K562 (cell line): ENCODE measurements around the gene KLC3.

Experiments used
- EGR1 ChIP-seq: fragments of 450-650 bp; conservative IDR thresholded peaks from 2 replicates; pipeline ENCODE4 v1.6.1; 2017; ENCODE audit warnings: mild to moderate bottlenecking
- FOSL1 ChIP-seq: fragments of 200-800 bp; sonication (Bioruptor generic); conservative IDR thresholded peaks from 2 replicates; pipeline ENCODE4 v1.6.1; 2016; ENCODE audit warnings: missing genetic modification characterization, missing compliant biosample characterization
- POLR2A ChIP-seq: fragments of 450-650 bp; conservative IDR thresholded peaks from 2 replicates; pipeline ENCODE4 v1.6.1; 2016
- RFX5 ChIP-seq: IDR thresholded peaks from 2 replicates; pipeline ENCODE4 v1.6.1; 2011; ENCODE audit warnings: low read depth, mild to moderate bottlenecking, improper control_type of control experiment, low read length
- TAF15 ChIP-seq: fragments of 200-400 bp; formaldehyde crosslinking; IDR thresholded peaks from 2 replicates; pipeline ENCODE4 v1.6.1; 2017; ENCODE audit warnings: mild to moderate bottlenecking, low read depth, low read length, moderate library complexity
- TEAD4 ChIP-seq, 2 experiments: sonication (generic) in 1 of 2; formaldehyde crosslinking in 1 of 2; IDR thresholded peaks; 2 replicates each; pipeline versions ENCODE4 v1.6.1 to v1.8.0; 2012 to 2022; ENCODE audit warnings: borderline replicate concordance in 1 of 2, inconsistent platforms in 1 of 2, low read length in 1 of 2, mild to moderate bottlenecking in 1 of 2, missing genetic modification reagents in 1 of 2
- ZFP1 ChIP-seq: fragments of 450-650 bp; formaldehyde crosslinking; IDR thresholded peaks from 2 replicates; pipeline ENCODE4 v1.4.0; 2020; ENCODE audit warnings: mild to moderate bottlenecking, mixed read lengths
- ZNF311 ChIP-seq: fragments of 250-450 bp; sonication (Bioruptor Pico); IDR thresholded peaks from 2 replicates; pipeline ENCODE4 v1.4.0; 2020; ENCODE audit warnings: mild to moderate bottlenecking, moderate library complexity
- TF ChIP-seq, protein P1 (sequence below): sonication (generic); formaldehyde crosslinking; IDR thresholded peaks from 2 replicates; pipeline ENCODE4 v1.9.0; 2022; ENCODE audit warnings: mild to moderate bottlenecking, missing genetic modification reagents
- TF ChIP-seq, protein P2 (sequence below): fragments of 450-650 bp; IDR thresholded peaks from 2 replicates; pipeline ENCODE4 v1.6.1; 2016; ENCODE audit warnings: missing biosample characterization, missing genetic modification characterization
- TF ChIP-seq, protein P3 (sequence below): sonication (generic); formaldehyde crosslinking; IDR thresholded peaks from 2 replicates; pipeline ENCODE4 v1.8.1; 2022; ENCODE audit warnings: missing genetic modification reagents
- TF ChIP-seq, protein P4 (sequence below), 2 experiments: fragments of 450-650 bp; formaldehyde crosslinking in 1 of 2; IDR thresholded peaks; 2 replicates each; pipeline versions ENCODE4 v1.4.0 to v1.6.1; 2014 to 2020; ENCODE audit warnings: mild to moderate bottlenecking in 2 of 2, borderline replicate concordance in 1 of 2, low read depth in 1 of 2
- TF ChIP-seq, protein P5 (sequence below), 3 experiments: IDR thresholded peaks in 2 of 3; conservative IDR thresholded peaks in 1 of 3; 2 replicates each; pipeline ENCODE4 v1.5.1; 2011 to 2012; ENCODE audit warnings: low read length in 3 of 3, mild to moderate bottlenecking in 3 of 3, control low read depth in 2 of 3, improper control_type of control experiment in 1 of 3, inconsistent platforms in 1 of 3, low read depth in 1 of 3, mixed read lengths in 1 of 3, moderate library complexity in 1 of 3; ENCODE audit not compliant: insufficient read depth in 2 of 3

DNA sequence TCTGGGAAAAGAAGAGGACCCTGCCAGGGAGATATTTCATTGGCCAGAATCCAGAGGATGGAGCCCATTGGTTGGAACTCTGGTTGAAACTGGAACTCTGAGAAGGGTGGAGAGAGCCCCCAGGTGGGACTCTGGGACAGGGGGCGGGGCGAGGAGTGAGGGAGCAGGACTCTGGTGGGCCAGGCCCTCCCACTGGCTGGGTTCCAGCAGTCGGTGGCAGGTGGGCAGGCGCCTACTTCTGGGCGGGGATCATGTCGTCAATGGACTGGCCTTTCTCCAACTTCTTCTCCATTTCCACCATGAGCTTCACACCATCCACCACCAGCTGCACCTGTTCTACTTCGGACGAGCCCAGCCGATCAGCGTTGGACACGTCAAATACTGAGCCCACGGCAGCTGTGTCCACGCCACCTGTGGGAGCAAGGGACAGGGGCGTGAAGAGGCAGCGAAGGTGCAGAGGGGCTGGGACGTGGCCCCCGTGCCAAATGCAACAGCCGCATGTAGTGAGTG, 34.0 kb upstream of the KLC3 start:
- TF ChIP-seq ZFP1: no peak
- no peak for TF ChIP-seq POLR2A
- TF ChIP-seq, protein P1, sequence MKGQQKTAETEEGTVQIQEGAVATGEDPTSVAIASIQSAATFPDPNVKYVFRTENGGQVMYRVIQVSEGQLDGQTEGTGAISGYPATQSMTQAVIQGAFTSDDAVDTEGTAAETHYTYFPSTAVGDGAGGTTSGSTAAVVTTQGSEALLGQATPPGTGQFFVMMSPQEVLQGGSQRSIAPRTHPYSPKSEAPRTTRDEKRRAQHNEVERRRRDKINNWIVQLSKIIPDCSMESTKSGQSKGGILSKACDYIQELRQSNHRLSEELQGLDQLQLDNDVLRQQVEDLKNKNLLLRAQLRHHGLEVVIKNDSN: no peak
- TF ChIP-seq, protein P2, sequence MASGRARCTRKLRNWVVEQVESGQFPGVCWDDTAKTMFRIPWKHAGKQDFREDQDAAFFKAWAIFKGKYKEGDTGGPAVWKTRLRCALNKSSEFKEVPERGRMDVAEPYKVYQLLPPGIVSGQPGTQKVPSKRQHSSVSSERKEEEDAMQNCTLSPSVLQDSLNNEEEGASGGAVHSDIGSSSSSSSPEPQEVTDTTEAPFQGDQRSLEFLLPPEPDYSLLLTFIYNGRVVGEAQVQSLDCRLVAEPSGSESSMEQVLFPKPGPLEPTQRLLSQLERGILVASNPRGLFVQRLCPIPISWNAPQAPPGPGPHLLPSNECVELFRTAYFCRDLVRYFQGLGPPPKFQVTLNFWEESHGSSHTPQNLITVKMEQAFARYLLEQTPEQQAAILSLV (tag): no peak
- TF ChIP-seq, protein P3, sequence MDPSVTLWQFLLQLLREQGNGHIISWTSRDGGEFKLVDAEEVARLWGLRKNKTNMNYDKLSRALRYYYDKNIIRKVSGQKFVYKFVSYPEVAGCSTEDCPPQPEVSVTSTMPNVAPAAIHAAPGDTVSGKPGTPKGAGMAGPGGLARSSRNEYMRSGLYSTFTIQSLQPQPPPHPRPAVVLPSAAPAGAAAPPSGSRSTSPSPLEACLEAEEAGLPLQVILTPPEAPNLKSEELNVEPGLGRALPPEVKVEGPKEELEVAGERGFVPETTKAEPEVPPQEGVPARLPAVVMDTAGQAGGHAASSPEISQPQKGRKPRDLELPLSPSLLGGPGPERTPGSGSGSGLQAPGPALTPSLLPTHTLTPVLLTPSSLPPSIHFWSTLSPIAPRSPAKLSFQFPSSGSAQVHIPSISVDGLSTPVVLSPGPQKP (CRISPR knock-in tag): no peak
- no peak for TF ChIP-seq ZNF311 (CRISPR knock-in tag)
- TF ChIP-seq TEAD4 (IDR thresholded peaks at IDR 0.05; ENCODE audit: low read length): no peak
- TF ChIP-seq TEAD4 (CRISPR knock-in tag; IDR thresholded peaks at IDR 0.05; ENCODE audit: borderline replicate concordance): no peak
- TF ChIP-seq FOSL1 (tag): no peak
- no peak for TF ChIP-seq TAF15
- TF ChIP-seq, protein P4, sequence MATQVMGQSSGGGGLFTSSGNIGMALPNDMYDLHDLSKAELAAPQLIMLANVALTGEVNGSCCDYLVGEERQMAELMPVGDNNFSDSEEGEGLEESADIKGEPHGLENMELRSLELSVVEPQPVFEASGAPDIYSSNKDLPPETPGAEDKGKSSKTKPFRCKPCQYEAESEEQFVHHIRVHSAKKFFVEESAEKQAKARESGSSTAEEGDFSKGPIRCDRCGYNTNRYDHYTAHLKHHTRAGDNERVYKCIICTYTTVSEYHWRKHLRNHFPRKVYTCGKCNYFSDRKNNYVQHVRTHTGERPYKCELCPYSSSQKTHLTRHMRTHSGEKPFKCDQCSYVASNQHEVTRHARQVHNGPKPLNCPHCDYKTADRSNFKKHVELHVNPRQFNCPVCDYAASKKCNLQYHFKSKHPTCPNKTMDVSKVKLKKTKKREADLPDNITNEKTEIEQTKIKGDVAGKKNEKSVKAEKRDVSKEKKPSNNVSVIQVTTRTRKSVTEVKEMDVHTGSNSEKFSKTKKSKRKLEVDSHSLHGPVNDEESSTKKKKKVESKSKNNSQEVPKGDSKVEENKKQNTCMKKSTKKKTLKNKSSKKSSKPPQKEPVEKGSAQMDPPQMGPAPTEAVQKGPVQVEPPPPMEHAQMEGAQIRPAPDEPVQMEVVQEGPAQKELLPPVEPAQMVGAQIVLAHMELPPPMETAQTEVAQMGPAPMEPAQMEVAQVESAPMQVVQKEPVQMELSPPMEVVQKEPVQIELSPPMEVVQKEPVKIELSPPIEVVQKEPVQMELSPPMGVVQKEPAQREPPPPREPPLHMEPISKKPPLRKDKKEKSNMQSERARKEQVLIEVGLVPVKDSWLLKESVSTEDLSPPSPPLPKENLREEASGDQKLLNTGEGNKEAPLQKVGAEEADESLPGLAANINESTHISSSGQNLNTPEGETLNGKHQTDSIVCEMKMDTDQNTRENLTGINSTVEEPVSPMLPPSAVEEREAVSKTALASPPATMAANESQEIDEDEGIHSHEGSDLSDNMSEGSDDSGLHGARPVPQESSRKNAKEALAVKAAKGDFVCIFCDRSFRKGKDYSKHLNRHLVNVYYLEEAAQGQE (IDR thresholded peaks at IDR 0.05; ENCODE audit: borderline replicate concordance): no peak; the same call in 1 of the 2 replicates
- TF ChIP-seq, protein P4 (CRISPR knock-in tag; IDR thresholded peaks at IDR 0.05; ENCODE audit: low read depth): no peak
- no peak for TF ChIP-seq RFX5
- TF ChIP-seq EGR1: no peak
- TF ChIP-seq, protein P5, sequence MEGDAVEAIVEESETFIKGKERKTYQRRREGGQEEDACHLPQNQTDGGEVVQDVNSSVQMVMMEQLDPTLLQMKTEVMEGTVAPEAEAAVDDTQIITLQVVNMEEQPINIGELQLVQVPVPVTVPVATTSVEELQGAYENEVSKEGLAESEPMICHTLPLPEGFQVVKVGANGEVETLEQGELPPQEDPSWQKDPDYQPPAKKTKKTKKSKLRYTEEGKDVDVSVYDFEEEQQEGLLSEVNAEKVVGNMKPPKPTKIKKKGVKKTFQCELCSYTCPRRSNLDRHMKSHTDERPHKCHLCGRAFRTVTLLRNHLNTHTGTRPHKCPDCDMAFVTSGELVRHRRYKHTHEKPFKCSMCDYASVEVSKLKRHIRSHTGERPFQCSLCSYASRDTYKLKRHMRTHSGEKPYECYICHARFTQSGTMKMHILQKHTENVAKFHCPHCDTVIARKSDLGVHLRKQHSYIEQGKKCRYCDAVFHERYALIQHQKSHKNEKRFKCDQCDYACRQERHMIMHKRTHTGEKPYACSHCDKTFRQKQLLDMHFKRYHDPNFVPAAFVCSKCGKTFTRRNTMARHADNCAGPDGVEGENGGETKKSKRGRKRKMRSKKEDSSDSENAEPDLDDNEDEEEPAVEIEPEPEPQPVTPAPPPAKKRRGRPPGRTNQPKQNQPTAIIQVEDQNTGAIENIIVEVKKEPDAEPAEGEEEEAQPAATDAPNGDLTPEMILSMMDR (IDR thresholded peaks at IDR 0.05 in 2 of 3, conservative IDR thresholded peaks at IDR 0.05 in 1 of 3; ENCODE audit: insufficient read depth in 2 of 3, low read depth in 1 of 3, low read length in 3 of 3): no peak
